Activated CD4-positive, alpha-beta memory T cell treated with anti-CD3 and anti-CD28 coated beads for 36 hours (primary cell): ENCODE measurements around the gene F10. TPM values are rescaled to one million over a fixed set of nuclear protein-coding genes. Genes with fewer than 3 reads are reported as not detected.
"Not testable (repeated sequence)": the region's sequence is repeated elsewhere in the genome, so short reads cannot be mapped to it uniquely, and the experiment has no call there.

ENCODE experiments used
- CTCF ChIA-PET: fragments of 350-600 bp; sonication (Branson Sonifier 250); formaldehyde crosslinking; loops from one replicate; lab custom pipeline; 2021; ENCODE audit warnings: antibody characterized with exemption, inconsistent platforms; lab: Charles Lee
- POLR2A ChIA-PET: fragments of 350-600 bp; sonication (Branson Sonifier 250); formaldehyde crosslinking; loops from one replicate; lab custom pipeline; 2021; ENCODE audit warnings: antibody characterized with exemption; lab: Charles Lee
- DNase-seq: peaks from one replicate; pipeline ENCODE4 v3.0.0-alpha.2; 2020
- H3K27ac Mint-ChIP-seq: one replicate; pipeline ENCODE4 v1.8.0; 2021; ENCODE audit warnings: mixed read lengths
- H3K27me3 Mint-ChIP-seq: one replicate; pipeline ENCODE4 v1.8.0; 2021; ENCODE audit warnings: mixed read lengths
- H3K36me3 Mint-ChIP-seq: one replicate; pipeline ENCODE4 v1.8.0; 2021; ENCODE audit warnings: mixed read lengths
- H3K4me1 Mint-ChIP-seq: one replicate; pipeline ENCODE4 v1.8.0; 2021; ENCODE audit warnings: low read depth, mixed read lengths
- H3K4me3 Mint-ChIP-seq: one replicate; pipeline ENCODE4 v1.8.0; 2021; ENCODE audit warnings: mild to moderate bottlenecking, mixed read lengths
- H3K9me3 Mint-ChIP-seq: one replicate; pipeline ENCODE4 v1.8.0; 2021; ENCODE audit warnings: mixed read lengths
- intact Hi-C: fragments of 100-400 bp; cut with micrococcal nuclease; formaldehyde crosslinking; loops from one replicate; pipeline ENCODE4 v1.15.1; 2023
- total RNA-seq, 2 experiments: library from RNA; stranded (reverse); gene quantifications; one replicate each; pipeline ENCODE4 v1.2.3, GENCODE V29; 2021

The F10 gene
- total RNA-seq, 2 experiments from 2014 or later = not detected

DNA sequence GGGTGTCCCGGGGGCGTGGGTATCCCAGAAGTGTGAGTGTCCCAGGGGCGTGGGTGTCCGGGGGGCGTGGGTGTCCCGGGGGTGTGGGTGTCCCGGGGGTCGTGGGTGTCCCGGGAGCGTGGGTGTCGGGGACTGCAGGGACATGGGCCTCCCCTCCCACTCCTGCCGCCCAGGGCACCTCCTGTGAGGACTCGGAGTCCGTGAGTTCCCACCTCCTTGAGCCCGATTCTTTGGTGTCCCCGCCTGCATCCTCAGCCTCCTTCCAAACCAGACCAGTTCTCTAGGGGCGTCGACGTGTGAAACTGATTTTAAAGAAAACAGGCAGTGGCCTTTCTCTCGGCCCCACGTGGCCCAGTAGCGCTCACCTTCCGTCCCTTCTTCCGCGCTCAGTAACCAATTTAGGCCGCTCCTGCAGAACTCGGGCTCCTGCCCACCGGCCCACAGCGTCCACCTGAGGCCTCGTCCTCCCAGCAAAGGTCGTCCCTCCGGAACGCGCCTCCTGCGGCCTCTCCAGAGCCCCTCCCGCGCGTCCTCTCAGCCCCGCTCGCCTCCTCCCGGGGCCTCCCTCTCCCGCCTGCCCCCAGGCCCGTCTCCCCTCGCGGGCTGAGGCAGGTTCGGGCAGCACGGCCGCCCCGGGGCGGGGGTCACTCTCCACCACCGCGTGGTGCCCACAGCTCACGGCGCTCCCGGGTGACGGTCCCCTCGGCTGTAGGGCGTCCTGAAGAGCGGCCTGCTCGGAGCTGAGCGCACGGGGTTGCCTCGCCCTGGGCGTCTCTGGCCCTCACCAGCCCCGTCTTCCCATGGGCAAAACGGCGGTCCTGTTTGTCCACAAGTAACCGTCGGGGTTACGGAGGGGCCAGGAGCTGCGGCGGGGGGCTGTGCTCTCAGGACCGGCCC, 13.2 kb upstream of the F10 start:
- intact Hi-C loops = no loop called here
- peak overlapping the region; percentile 50 for H3K4me3 Mint-ChIP-seq
- CTCF ChIA-PET = no interaction called here

DNA sequence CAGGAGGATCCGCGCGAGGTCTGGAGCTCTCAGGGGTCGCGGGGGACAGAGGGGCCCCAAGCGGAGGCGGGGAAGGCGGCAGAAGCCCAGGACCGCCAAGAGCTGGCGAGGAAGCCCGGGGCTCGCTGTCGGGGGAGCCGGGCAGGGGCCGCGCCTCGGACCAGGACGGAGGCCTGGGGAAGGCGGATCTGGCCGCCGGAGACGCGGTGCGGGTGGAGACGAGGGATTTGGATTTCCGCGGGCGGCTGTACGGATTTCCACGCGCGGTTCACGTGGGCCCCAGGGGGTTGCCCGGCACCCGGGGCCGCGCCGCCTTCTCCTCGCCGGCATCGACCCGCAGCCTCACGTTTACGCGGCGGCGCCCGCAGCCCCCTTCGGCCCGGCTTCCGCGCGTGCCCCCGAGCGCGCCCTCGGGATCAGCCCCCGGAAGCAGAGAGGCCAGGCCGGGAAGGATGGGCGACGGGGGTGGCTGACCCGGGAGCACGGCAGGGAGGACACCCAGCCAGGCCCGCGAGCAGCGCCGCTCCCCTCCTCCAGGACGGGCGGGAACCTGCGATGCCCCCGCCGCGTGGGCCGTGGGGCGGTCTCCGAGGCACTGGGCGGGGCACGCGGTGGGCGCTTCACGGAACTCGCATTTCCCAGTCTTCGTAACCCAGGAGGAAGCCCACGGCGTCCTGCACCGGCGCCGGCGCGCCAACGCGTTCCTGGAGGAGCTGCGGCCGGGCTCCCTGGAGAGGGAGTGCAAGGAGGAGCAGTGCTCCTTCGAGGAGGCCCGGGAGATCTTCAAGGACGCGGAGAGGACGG, 12.3 kb upstream of the F10 start:
- POLR2A ChIA-PET = no interaction called here
- Mint-ChIP-seq H3K27ac (no peak overlapping the region), H3K27me3 (peaks cover 3% of the 10 kb centered on the region), H3K4me1 (peaks cover 2% of the 10 kb centered on the region), H3K36me3 (no peaks in the 10 kb centered on the region), H3K9me3 (no peaks in the 10 kb centered on the region), H3K4me3 (peak overlapping the region; percentile 32)
- DNase-seq = peak; percentile 36
- intact Hi-C loops = no loop called here
- CTCF ChIA-PET = no interaction called here

More for the DNA sequence above, 13.2 kb upstream of the F10 start:
- Mint-ChIP-seq H3K27me3 (peaks cover 3% of the 10 kb centered on the region), H3K4me1 (peaks cover 2% of the 10 kb centered on the region), H3K27ac (peak overlapping the region; percentile 54), H3K36me3 (no peaks in the 10 kb centered on the region), H3K9me3 (no peaks in the 10 kb centered on the region)
- POLR2A ChIA-PET = no interaction called here
- DNase-seq = peak; percentile 19

DNA sequence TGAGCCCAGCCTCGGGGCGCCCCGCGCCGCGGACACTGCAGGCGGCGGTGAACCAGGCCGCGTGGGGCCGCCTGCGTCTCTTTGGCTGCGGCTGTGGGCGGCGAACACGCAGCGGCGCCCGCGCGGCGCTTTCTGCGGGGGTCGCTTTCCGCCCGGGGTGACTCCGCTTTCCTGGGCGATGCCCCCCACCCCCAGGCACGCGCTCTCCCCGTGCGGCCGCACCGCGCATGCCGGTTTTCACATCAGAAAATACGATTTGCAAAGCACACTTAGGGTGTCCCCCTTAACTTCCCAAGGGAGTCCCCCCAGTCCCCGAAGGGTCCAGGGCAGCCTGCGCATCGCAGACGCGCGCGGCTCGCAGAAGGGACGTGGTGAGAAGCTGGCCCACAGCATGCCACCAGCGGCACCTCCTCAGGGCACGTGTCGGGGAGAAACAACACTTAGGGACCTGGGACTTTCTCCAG, 11.7 kb upstream of the F10 start:
- ChIA-PET CTCF (no interaction called here), POLR2A (no interaction called here)
- Mint-ChIP-seq H3K4me1 (peaks cover 2% of the 10 kb centered on the region), H3K27ac (no peak overlapping the region), H3K36me3 (no peaks in the 10 kb centered on the region), H3K4me3 (no peak overlapping the region), H3K27me3 (peaks cover 3% of the 10 kb centered on the region), H3K9me3 (no peaks in the 10 kb centered on the region)
- DNase-seq = no peak
- intact Hi-C loops = no loop called here

DNA sequence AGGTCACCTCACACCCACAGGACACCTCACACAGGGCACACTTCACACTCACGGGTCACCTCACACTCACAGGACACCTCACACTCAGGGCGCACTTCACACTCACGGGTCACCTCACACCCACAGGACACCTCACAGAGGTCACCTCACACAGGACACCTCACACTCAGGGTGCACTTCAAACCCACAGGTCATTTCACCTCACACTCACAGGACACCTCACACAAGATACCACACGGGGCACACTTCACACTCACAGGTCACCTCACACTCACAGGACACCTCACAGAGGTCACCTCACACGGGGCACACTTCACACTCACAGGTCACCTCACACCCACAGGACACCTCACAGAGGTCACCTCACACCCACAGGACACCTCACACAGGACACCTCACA, 10.8 kb upstream of the F10 start:
- intact Hi-C loops, H3K27me3 Mint-ChIP-seq, H3K9me3 Mint-ChIP-seq, H3K4me1 Mint-ChIP-seq, H3K4me3 Mint-ChIP-seq, H3K36me3 Mint-ChIP-seq, CTCF ChIA-PET, DNase-seq, H3K27ac Mint-ChIP-seq, POLR2A ChIA-PET: not testable (repeated sequence)

DNA sequence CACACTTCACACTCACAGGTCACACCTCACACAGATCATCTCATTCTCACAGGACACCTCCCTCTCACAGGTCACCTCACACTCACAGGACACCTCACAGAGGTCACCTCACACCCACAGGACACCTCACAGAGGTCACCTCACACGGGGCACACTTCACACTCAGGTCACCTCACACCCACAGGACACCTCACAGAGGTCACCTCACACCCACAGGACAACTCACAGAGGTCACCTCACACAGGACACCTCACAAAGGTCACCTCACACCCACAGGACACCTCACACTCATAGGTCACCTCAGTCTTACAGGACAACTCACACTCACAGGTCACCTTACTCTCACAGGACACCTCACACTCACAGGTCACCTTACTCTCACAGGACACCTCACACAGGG, 10.1 kb upstream of the F10 start:
- intact Hi-C loops, H3K4me1 Mint-ChIP-seq, DNase-seq, H3K27me3 Mint-ChIP-seq, H3K36me3 Mint-ChIP-seq, H3K4me3 Mint-ChIP-seq, CTCF ChIA-PET, POLR2A ChIA-PET, H3K27ac Mint-ChIP-seq, H3K9me3 Mint-ChIP-seq: not testable (repeated sequence)

DNA sequence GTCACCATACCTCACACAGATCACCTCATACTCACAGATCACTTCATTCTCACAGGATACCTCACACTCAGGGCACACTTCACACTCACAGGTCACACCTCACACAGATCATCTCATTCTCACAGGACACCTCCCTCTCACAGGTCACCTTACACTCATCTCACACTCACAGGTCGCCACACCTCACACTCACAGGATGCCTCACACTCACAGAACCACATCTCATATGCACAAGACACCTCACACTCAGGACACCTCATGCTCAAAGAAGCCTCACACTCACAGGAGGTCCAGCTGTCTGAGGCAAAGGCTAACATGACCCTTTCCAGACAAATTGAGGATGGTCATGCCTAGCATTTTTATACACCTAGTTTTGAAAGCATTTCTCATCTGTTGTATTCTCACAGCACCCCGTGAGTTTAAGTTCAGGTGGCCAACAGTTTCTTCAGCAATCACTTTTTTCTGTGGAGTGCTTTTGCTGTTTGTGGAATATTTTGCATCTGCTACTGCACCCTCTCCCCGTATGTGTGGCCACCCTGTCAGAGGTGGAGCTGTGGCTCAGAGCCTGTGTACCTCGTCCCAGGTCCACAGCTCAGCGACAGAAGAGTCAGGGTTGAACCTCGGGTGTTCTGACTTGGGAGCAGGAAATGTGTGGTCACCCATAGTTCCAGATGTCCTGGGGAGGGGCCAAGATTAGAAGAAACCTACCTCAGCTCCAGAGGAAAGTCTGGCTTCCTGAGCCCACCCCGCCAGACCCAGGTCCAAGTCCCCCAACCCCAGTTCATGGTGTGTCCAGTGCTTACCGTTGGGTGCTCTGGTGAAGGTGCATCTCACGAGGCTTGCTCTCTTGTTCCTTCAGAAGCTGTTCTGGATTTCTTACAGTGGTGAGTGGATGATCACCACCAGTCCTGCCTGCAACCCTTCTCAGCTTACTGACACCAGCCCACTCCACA, 9.4 kb upstream of the F10 start:
- CTCF ChIA-PET = interaction anchor here (0.5 kb wide), 1 partner anchor 13 kb away, joined by 3 read pairs; no protein-coding TSS in a partner anchor
- H3K4me3 Mint-ChIP-seq = no peak overlapping the region
- no peaks in the 10 kb centered on the region for H3K36me3 Mint-ChIP-seq

DNA sequence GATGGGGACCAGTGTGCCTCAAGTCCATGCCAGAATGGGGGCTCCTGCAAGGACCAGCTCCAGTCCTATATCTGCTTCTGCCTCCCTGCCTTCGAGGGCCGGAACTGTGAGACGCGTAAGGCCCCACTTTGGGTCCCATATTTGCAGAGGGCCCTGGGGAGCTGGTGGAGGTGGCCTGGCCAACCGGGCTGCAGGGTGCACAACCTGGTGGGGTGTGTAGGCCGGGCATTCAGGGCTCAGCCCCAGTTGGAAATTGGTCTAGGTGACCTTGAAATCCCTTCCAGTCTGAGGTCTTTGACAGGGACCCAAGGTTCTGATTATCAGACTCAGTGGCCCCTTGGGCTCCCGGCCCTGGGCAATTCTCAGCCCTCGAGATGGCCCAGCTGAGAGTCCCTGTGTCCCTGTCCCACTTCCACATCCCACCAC, 8.7 kb upstream of the F10 start:
- Mint-ChIP-seq H3K9me3 (no peaks in the 10 kb centered on the region), H3K4me3 (no peak overlapping the region), H3K36me3 (no peaks in the 10 kb centered on the region), H3K27ac (no peak overlapping the region), H3K4me1 (peaks cover 2% of the 10 kb centered on the region), H3K27me3 (peaks cover 3% of the 10 kb centered on the region)
- POLR2A ChIA-PET = no interaction called here
- CTCF ChIA-PET = interaction anchor here (0.5 kb wide), 1 partner anchor 14 kb away, joined by 3 read pairs; no protein-coding TSS in a partner anchor
- intact Hi-C loops = no loop called here
- no peak for DNase-seq

More for the DNA sequence above, 9.4 kb upstream of the F10 start:
- POLR2A ChIA-PET = no interaction called here
- no peaks in the 10 kb centered on the region for H3K9me3 Mint-ChIP-seq
- no peak for DNase-seq
- H3K27me3 Mint-ChIP-seq = peaks cover 3% of the 10 kb centered on the region
- no peak overlapping the region for H3K27ac Mint-ChIP-seq
- peaks cover 2% of the 10 kb centered on the region for H3K4me1 Mint-ChIP-seq
- intact Hi-C loops = no loop called here

DNA sequence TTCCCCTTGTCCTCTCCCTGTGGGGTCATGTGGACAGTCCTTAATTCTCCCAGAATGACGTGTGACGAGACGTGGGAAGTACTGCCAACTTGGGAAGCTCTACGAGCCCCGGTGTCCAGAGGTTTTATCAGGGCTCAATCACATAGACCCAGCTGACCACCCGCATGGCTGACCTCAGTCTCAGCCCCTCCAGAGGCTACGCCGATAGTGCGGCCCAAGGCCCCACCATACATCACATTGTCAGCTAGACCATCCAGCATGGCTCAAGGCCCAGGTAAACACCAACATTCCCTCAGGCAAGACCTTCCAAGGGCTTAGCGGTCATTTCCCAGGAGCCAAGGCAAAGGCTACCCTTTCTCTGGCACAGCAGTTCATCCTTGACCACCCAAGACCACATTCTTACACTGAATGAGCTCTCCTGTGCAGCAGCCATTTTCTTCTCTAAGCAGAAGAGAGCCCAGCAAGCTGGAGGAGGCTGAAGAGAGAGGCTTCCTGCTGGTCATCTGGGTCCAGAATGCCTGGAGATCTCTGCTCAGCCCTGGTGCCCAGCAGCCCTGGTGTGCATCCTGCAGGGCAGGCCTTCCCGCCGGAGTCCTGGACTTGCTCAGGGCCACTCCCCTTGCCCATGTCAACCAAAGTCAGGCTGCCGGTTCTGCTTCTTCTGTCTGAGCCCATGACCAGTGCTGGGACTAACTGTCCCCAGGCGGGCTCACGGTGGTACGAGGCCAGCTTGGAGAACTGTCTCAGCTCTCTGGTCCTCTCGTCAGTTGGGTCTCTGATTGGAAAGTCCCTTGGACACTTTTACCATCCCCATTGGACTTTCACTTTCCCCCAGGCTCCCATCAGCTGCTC, 7.9 kb upstream of the F10 start:
- Mint-ChIP-seq H3K4me3 (no peak overlapping the region), H3K9me3 (no peaks in the 10 kb centered on the region), H3K36me3 (no peaks in the 10 kb centered on the region), H3K27ac (no peak overlapping the region), H3K4me1 (no peaks in the 10 kb centered on the region), H3K27me3 (no peaks in the 10 kb centered on the region)
- ChIA-PET POLR2A (no interaction called here), CTCF (no interaction called here)
- DNase-seq = no peak
- intact Hi-C loops = no loop called here

DNA sequence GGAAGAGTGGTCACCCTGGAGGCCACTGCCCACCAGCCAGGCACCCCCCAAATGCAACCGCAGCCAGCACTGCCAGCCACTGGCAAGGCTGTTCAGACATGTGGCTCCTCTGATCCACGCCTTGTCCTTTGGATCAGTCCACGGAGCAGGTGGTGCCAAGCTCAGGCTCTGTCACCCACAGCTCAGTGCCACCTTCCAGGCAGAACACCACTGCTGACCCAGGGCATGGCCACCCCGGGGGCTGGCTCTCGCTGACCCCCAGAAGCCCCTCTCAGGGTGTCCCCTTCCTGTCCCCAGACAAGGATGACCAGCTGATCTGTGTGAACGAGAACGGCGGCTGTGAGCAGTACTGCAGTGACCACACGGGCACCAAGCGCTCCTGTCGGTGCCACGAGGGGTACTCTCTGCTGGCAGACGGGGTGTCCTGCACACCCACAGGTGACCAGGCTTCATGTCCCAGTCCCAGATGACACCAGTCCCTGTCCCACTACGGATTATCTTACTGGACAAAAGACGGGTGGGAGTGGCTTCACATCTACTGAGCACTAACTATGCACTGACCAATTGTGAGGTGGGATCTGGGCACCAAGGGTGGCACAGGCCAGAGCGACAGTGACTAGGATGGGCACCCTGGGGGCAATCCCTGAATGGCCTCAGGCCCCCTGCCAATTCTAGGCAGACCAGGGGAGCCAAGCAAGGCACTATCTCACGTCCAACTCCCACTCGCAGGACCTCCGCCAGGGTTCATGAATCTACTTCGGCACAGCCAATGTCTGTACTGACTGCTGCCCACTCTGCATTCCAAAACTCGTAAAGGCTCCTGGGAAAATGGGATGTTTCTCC, 7.0 kb upstream of the F10 start:
- H3K27me3 Mint-ChIP-seq = no peaks in the 10 kb centered on the region
- CTCF ChIA-PET = no interaction called here
- no peak for DNase-seq
- no peaks in the 10 kb centered on the region for H3K4me1 Mint-ChIP-seq
- POLR2A ChIA-PET = no interaction called here
- no peaks in the 10 kb centered on the region for H3K36me3 Mint-ChIP-seq
- intact Hi-C loops = no loop called here
- no peaks in the 10 kb centered on the region for H3K9me3 Mint-ChIP-seq
- no peak overlapping the region for H3K4me3 Mint-ChIP-seq
- no peak overlapping the region for H3K27ac Mint-ChIP-seq

DNA sequence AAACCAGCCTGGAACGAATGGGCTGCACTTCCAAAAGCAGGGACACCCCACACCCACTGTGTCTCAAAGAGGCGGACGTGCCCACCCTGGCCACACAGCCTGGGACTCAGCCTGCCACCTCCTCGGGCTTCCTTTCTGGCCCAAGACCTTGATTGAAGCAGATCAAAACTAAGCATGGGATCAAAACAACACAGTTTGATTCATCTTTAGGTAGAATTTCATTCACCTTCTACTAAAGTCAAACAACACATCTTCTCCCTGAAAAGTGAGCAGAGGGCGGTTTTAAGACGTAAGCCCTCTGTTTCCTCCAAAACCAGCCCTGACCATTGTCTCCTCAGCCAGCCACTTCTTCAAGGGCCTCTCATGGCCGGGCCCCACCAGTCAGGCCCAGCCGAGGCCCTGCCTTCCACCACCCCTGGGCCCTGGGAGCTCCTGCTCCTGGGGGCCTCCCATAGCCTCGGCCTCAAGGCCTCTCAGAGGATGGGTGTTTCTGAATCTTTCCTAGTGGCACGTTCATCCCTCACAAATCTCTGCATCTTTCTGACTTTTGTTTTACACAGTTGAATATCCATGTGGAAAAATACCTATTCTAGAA, 6.3 kb upstream of the F10 start:
- CTCF ChIA-PET = no interaction called here
- Mint-ChIP-seq H3K36me3 (no peaks in the 10 kb centered on the region), H3K9me3 (no peaks in the 10 kb centered on the region), H3K27ac (no peak overlapping the region), H3K4me3 (no peak overlapping the region), H3K4me1 (no peaks in the 10 kb centered on the region), H3K27me3 (no peaks in the 10 kb centered on the region)
- intact Hi-C loops = no loop called here
- POLR2A ChIA-PET = no interaction called here
- no peak for DNase-seq
